ENCODE data around the gene IL16. TPM values are rescaled to one million over a fixed set of nuclear protein-coding genes. Genes with fewer than 3 reads are reported as not detected.

Gene IL16
- under 0.01 and 0.79 TPM in 2 replicates for total RNA-seq

DNA sequence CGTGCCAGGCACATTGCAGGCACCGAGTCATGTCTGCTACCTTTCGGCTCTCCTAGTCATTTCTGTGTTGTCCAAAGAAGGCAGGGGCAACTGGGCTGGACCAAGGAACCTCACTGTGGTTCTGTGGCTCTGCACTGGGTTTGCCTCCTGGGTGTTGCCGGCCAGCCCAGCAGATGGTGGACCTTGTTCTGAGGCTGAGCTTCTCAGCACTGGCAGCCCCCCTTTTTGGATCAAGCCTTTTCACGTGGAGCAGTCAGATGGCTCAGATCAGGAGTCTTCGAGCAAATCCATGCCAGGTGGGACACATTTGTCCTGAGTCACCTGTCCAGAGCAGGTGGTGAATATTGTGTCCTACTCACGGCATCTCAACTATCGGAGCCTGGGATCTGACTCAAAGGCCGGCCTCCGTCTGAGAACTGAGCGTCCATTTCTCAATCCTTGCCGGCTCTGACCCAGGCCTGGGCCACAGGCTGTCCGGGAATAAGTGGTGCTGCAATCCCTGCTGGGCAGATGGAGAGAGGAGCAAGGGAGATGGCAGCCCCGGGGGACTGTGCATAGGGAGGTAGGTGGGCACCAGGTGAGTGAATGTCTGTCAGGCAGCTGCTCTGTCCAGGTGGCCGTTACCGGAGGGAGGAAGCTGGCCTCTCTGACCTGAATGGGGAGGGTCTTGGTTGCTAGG lies at the start of gene IL16:
Gene IL16 (plus strand): TSS at position 304 of the 679 bp plus-strand sequence. CDS start 28,521 bp downstream, outside the sequence.
- peaks cover 2% of the 10 kb centered on the region for H3K27me3 ChIP-seq (ENCODE audit: control insufficient read depth, insufficient read depth, low read length)
- no peak for TF ChIP-seq CTCF (IDR thresholded peaks at IDR 0.05; ENCODE audit: insufficient read depth, low read length, severe bottlenecking)
- FAIRE-seq: no peak

GRCh38 chr15:81151389-81151788 lies 45.3 kb upstream of the IL16 start:
- Histone ChIP-seq H3K4me3 (ENCODE audit: low read depth, low read length) (no peak overlapping the region), H3K36me3 (ENCODE audit: control insufficient read depth, insufficient read depth, low read length) (no peaks in the 10 kb centered on the region), H3K27me3 (ENCODE audit: control insufficient read depth, insufficient read depth, low read length) (no peaks in the 10 kb centered on the region)
- DNase-seq (ENCODE audit: low read depth): no peak
- no peak for TF ChIP-seq CTCF (IDR thresholded peaks at IDR 0.05; ENCODE audit: insufficient read depth, low read length, severe bottlenecking)
- FAIRE-seq: no peak

More for the DNA sequence above, at the start of gene IL16:
- no peak within 1 kb of the TSS for H3K4me3 ChIP-seq (ENCODE audit: low read depth, low read length)
- H3K36me3 ChIP-seq (ENCODE audit: control insufficient read depth, insufficient read depth, low read length): no peaks in the 10 kb centered on the region
- no peak for DNase-seq (ENCODE audit: low read depth)

- FAIRE-seq: no peak
Observed at GRCh38 chr15:81152339-81152738, 44.3 kb upstream of the IL16 start.

DNA sequence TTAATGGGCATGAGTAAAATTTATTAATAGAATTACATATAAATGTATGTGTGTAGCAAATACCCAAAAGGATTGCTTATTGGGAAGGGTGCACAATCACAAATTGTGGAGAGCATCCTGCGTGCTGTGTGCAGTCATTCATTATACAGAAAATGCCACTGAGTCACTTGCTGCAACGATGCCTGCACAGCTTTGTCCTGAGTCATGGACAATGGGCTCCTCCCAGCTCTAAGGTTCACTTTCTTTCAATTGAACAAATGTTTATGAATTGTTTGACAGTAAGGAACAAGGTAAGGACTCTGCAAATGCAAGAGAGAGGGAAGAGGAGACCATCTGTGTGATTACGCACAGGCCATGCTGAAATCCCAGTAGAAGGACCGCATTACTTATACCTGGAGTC lies 43.9 kb upstream of the IL16 start:
- H3K4me3 ChIP-seq (ENCODE audit: low read depth, low read length): no peak overlapping the region
- no peaks in the 10 kb centered on the region for H3K27me3 ChIP-seq (ENCODE audit: control insufficient read depth, insufficient read depth, low read length)
- DNase-seq (ENCODE audit: low read depth) (peak; percentile 62), FAIRE-seq (no peak)
- no peak for TF ChIP-seq CTCF (IDR thresholded peaks at IDR 0.05; ENCODE audit: insufficient read depth, low read length, severe bottlenecking)
- H3K36me3 ChIP-seq (ENCODE audit: control insufficient read depth, insufficient read depth, low read length): no peaks in the 10 kb centered on the region

More at GRCh38 chr15:81152339-81152738, 44.3 kb upstream of the IL16 start:
- no peaks in the 10 kb centered on the region for H3K27me3 ChIP-seq (ENCODE audit: control insufficient read depth, insufficient read depth, low read length)
- no peak for DNase-seq (ENCODE audit: low read depth)
- TF ChIP-seq CTCF (IDR thresholded peaks at IDR 0.05; ENCODE audit: insufficient read depth, low read length, severe bottlenecking): no peak
- H3K4me3 ChIP-seq (ENCODE audit: low read depth, low read length): no peak overlapping the region
- H3K36me3 ChIP-seq (ENCODE audit: control insufficient read depth, insufficient read depth, low read length): no peaks in the 10 kb centered on the region

DNA sequence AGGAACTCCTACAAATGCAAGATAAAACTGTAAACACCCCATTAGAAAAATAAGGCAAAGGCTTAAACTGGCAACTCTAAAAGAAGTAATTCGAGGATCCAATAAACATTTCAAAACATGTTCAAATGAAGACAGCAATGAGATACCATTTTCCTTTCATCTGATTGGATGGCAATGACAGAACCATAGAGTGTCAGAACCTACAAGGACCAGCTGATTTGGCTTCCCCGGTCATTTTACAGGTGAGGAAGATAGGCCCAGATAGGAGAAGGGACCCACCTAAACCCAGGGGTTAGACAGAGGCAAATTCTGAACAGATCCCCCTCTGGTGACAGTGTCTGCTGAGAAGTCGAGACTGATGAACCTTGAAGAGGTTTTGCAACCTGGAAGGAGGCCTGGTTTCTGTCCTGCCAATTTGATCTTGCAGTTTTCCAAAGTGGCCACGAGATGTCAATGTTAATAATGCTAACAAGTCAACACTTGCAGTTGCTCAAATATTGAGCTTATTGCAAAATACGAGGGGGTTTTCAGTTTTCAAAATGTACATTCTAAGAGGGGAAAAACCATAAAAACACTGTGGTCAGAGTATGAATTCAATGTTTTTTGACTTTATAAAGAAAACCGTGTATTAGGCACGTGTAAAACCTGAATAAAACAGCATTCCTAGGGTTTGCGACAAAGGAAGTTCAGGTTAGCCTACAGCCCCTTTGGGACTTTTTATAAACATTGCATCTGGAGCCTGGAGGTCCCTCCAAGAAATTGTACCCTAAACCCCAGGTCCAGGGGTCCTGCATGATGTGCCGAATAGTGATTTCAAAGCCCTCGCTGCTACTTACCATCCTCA lies 41.1 kb upstream of the IL16 start:
- peak; percentile 75 for DNase-seq (ENCODE audit: low read depth)
- TF ChIP-seq CTCF (IDR thresholded peaks at IDR 0.05; ENCODE audit: insufficient read depth, low read length, severe bottlenecking): peak; percentile 51
- no peak for FAIRE-seq

More for the DNA sequence above, 41.1 kb upstream of the IL16 start:
- H3K36me3 ChIP-seq (ENCODE audit: control insufficient read depth, insufficient read depth, low read length): no peaks in the 10 kb centered on the region
- no peak overlapping the region for H3K4me3 ChIP-seq (ENCODE audit: low read depth, low read length)
- no peaks in the 10 kb centered on the region for H3K27me3 ChIP-seq (ENCODE audit: control insufficient read depth, insufficient read depth, low read length)

Measured in bronchial epithelial cell (primary cell).